GM18861 (cell line): ENCODE results near the gene FUT7.

Experiments used
- ATAC-seq: cut with Tn5 transposase; IDR thresholded peaks from one replicate; pipeline ENCODE4 v1.9.1; 2021; ENCODE audit not compliant: unreplicated experiment

Gene FUT7

GRCh38 chr9:136985027-136985602, 46.8 kb downstream of the FUT7 start:
- ATAC-seq, result no peak

GRCh38 chr9:136984464-136985026, 47.3 kb downstream of the FUT7 start:
- no peak for ATAC-seq

GRCh38 chr9:136983656-136984314, 48.1 kb downstream of the FUT7 start:
- ATAC-seq, result no peak

- ATAC-seq, result no peak
Measured at GRCh38 chr9:136983167-136983566, 48.7 kb downstream of the FUT7 start.

GRCh38 chr9:136982232-136983051, 49.4 kb downstream of the FUT7 start, which contains the start of gene LCNL1:
LCNL1 (plus strand) TSS chr9:136982993; CDS start chr9:136983587, 594 bp downstream.
- no peak for ATAC-seq

- ATAC-seq, result no peak
Measured at GRCh38 chr9:136981588-136982231, 50.2 kb downstream of the FUT7 start.

- no peak for ATAC-seq
Measured at GRCh38 chr9:136980669-136981478, 51.0 kb downstream of the FUT7 start.
